ENCODE measurements around the gene IQSEC2.

GRCh38 chrX:53247928-53248327 lies 33.5 kb downstream of the IQSEC2 start:
- TF ChIP-seq EZH2phosphoT487 (IDR thresholded peaks at IDR 0.05; ENCODE audit: insufficient read depth, low read depth) (no peak), EZH2 (IDR thresholded peaks at IDR 0.05; ENCODE audit: insufficient read depth, poor library complexity, severe bottlenecking) (no peak)
